ENCODE results near the gene SPEN. TPM values are rescaled to one million over a fixed set of nuclear protein-coding genes. Genes with fewer than 3 reads are reported as not detected.

Gene SPEN
- total and polyA plus RNA-seq, 10 of the 15 experiments (the other 5 are each of a cell fraction or from before 2014, with no cell fraction given), result 5.2 to 58.7 (median 20.1) TPM

GRCh38 chr1:15916916-15917315 lies 69.4 kb downstream of the SPEN start:
- Histone ChIP-seq H4K20me1 (ENCODE audit: control insufficient read depth, insufficient read depth) (no peaks in the 10 kb centered on the region), H2AFZ (ENCODE audit: control insufficient read depth, low read depth, low read length) (no peak overlapping the region), H3K4me2 (ENCODE audit: control insufficient read depth, insufficient read depth) (peak overlapping the region; percentile 72), H3K9me3 (replicated peaks; ENCODE audit: control insufficient read depth, insufficient read depth, low read length) (no peaks in the 10 kb centered on the region), H3K79me2 (ENCODE audit: control insufficient read depth, insufficient read depth, low read length) (peaks cover 17% of the 10 kb centered on the region), H3K9ac (ENCODE audit: control insufficient read depth, insufficient read depth, low read length) (peak overlapping the region; percentile 12; the same call in 1 of the 2 replicates), H3K4me3 (0 out of 2 replicates have a peak overlapping the region, but pooled peaks have one; percentile 36), H3K27me3 (replicated peaks in 1 of 2; ENCODE audit: control insufficient read depth in 2 of 2, insufficient read depth in 2 of 2, low read length in 1 of 2) (no peaks in the 10 kb centered on the region), H3K36me3 (ENCODE audit: control insufficient read depth in 2 of 2, insufficient read depth in 2 of 2, low read length in 1 of 2) (peaks cover 5 to 25% of the 10 kb centered on the region in 2 experiments), H3K27ac (ENCODE audit: control insufficient read depth, insufficient read depth) (peak overlapping the region; percentile 72), H3K4me1 (ENCODE audit: control insufficient read depth, insufficient read depth, low read length) (peaks cover 33% of the 10 kb centered on the region)
- FAIRE-seq, result peak; percentile 72
- WGBS (ENCODE audit: insufficient coverage, insufficient replicate concordance, low lambda C conversion rate, missing lambda C conversion rate), result 5% methylated on average over 7 of the region's 7 CpGs
- intact Hi-C loops (cut with micrococcal nuclease; ENCODE audit: unreplicated experiment), result loop anchor here (2.0 to 10.0 kb wide), 2 partner anchors 66 to 102 kb away; no protein-coding TSS in a partner anchor
- CTCF ChIA-PET, result interaction anchor here (0.6 to 3.5 kb wide), 7 partner anchors 34 to 113 kb away, joined by 3 to 22 read pairs (median 4); no protein-coding TSS in a partner anchor
- in situ Hi-C loops (cut with MboI), result no loop called here
- RAD21 ChIA-PET (ENCODE audit: unreplicated experiment), result interaction anchor here (0.8 to 2.5 kb wide), 7 partner anchors 12 to 101 kb away, joined by 3 to 11 read pairs (median 5); partner anchors contain the start of gene ZBTB17
- POLR2A ChIA-PET, result interaction anchor here (0.6 to 1.1 kb wide), 3 partner anchors 45 to 151 kb away, joined by 3 to 5 read pairs (median 4); no protein-coding TSS in a partner anchor
- no TSS peak for BruUV-seq (replicated peaks)
- ATAC-seq, result peak; percentile 72
- SMC1A ChIA-PET (ENCODE audit: uncharacterized antibody, unreplicated experiment), result interaction anchor here (0.6 to 1.9 kb wide), 12 partner anchors 11 to 102 kb away, joined by 3 to 10 read pairs (median 4); no protein-coding TSS in a partner anchor
- DNase-seq (ENCODE audit: low read depth, low spot score), result no peak
- TF ChIP-seq, protein P1, sequence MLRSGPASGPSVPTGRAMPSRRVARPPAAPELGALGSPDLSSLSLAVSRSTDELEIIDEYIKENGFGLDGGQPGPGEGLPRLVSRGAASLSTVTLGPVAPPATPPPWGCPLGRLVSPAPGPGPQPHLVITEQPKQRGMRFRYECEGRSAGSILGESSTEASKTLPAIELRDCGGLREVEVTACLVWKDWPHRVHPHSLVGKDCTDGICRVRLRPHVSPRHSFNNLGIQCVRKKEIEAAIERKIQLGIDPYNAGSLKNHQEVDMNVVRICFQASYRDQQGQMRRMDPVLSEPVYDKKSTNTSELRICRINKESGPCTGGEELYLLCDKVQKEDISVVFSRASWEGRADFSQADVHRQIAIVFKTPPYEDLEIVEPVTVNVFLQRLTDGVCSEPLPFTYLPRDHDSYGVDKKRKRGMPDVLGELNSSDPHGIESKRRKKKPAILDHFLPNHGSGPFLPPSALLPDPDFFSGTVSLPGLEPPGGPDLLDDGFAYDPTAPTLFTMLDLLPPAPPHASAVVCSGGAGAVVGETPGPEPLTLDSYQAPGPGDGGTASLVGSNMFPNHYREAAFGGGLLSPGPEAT (IDR thresholded peaks at IDR 0.05; ENCODE audit: low read depth), result peak; percentile 16; the same call in 1 of the 2 replicates
- TF ChIP-seq MEF2B (IDR thresholded peaks at IDR 0.05; ENCODE audit: partially characterized antibody, poor library complexity, severe bottlenecking), result peak; percentile 91
- TF ChIP-seq EGR1 (IDR thresholded peaks at IDR 0.05; ENCODE audit: borderline replicate concordance in 1 of 2, low read depth in 2 of 2, low read length in 2 of 2), result 0 out of 3 replicates have a peak, but pooled peaks of 1 of the 2 experiments have one; percentile 54
- TF ChIP-seq MEF2A (IDR thresholded peaks at IDR 0.05; ENCODE audit: insufficient read depth, low read depth, low read length), result peak; percentile 95
- peak; percentile 42; the same call in 1 of the 2 replicates for TF ChIP-seq GATAD2B (conservative IDR thresholded peaks at IDR 0.05; ENCODE audit: low read depth)
- 0 out of 2 replicates have a peak, but pooled peaks have one; percentile 35 for TF ChIP-seq TCF12 (IDR thresholded peaks at IDR 0.05; ENCODE audit: low read depth, low read length)
- TF ChIP-seq SMAD5 (IDR thresholded peaks at IDR 0.05; ENCODE audit: low read depth), result no peak
- TF ChIP-seq MTA3 (IDR thresholded peaks at IDR 0.05; ENCODE audit: borderline replicate concordance, low read length), result peak; percentile 63; the same call in 1 of the 2 replicates
- peak; percentile 58; the same call in 1 of the 2 replicates for TF ChIP-seq NR2F1 (conservative IDR thresholded peaks at IDR 0.05)
- 0 out of 4 replicates have a peak, but pooled peaks of 1 of the 2 experiments have one; percentile 18 for TF ChIP-seq EP300 (IDR thresholded peaks at IDR 0.05; ENCODE audit: borderline replicate concordance in 1 of 2, control insufficient read depth in 1 of 2, low read depth in 2 of 2, low read length in 2 of 2)
- TF ChIP-seq HCFC1 (IDR thresholded peaks at IDR 0.05; ENCODE audit: low read length), result no peak
- peak; percentile 45 for TF ChIP-seq CREB1 (IDR thresholded peaks at IDR 0.05; ENCODE audit: low read depth)
- peak; percentile 82 for TF ChIP-seq FOXM1 (IDR thresholded peaks at IDR 0.05; ENCODE audit: low read depth, low read length)
- no peak for TF ChIP-seq ESRRA (IDR thresholded peaks at IDR 0.05; ENCODE audit: low read length)
- TF ChIP-seq BACH1 (IDR thresholded peaks at IDR 0.05; ENCODE audit: borderline replicate concordance), result 0 out of 2 replicates have a peak, but pooled peaks have one; percentile 13
- TF ChIP-seq, protein P2, sequence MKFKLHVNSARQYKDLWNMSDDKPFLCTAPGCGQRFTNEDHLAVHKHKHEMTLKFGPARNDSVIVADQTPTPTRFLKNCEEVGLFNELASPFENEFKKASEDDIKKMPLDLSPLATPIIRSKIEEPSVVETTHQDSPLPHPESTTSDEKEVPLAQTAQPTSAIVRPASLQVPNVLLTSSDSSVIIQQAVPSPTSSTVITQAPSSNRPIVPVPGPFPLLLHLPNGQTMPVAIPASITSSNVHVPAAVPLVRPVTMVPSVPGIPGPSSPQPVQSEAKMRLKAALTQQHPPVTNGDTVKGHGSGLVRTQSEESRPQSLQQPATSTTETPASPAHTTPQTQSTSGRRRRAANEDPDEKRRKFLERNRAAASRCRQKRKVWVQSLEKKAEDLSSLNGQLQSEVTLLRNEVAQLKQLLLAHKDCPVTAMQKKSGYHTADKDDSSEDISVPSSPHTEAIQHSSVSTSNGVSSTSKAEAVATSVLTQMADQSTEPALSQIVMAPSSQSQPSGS (IDR thresholded peaks at IDR 0.05; ENCODE audit: low read length), result peak; percentile 53
- peak; percentile 59; the same call in 1 of the 2 replicates for TF ChIP-seq DPF2 (IDR thresholded peaks at IDR 0.05)
- peak; percentile 80; the same call in 1 of the 2 replicates for TF ChIP-seq NFIC (IDR thresholded peaks at IDR 0.05; ENCODE audit: low read depth, low read length)
- TF ChIP-seq CHD2 (IDR thresholded peaks at IDR 0.05; ENCODE audit: borderline replicate concordance, low read depth, low read length), result no peak
